ENCODE measurements around the gene TTC4.

GRCh38 chr1:54705153-54705552 lies 10.5 kb upstream of the TTC4 start:
- TF ChIP-seq FOXM1 (IDR thresholded peaks at IDR 0.05; ENCODE audit: borderline replicate concordance) (no peak), SP1 (IDR thresholded peaks at IDR 0.05) (no peak), TARDBP (IDR thresholded peaks at IDR 0.05) (no peak), FOXK2 (IDR thresholded peaks at IDR 0.05) (no peak), CTBP1 (IDR thresholded peaks at IDR 0.05; ENCODE audit: borderline replicate concordance) (no peak), NFRKB (IDR thresholded peaks at IDR 0.05) (no peak), SUZ12 (IDR thresholded peaks at IDR 0.05) (no peak), ARNT (IDR thresholded peaks at IDR 0.05) (no peak), BHLHE40 (IDR thresholded peaks at IDR 0.05; ENCODE audit: borderline replicate concordance) (no peak), FOXA1 (IDR thresholded peaks at IDR 0.05) (no peak), ZNF384 (IDR thresholded peaks at IDR 0.05) (no peak), PKNOX1 (IDR thresholded peaks at IDR 0.05) (no peak)
